Stimulated activated naive CD8-positive, alpha-beta T cell treated with anti-CD3 and anti-CD28 coated beads, Interleukin-15, amount 100 ng/mL, for 72 hours (primary cell): ENCODE measurements around the gene BAG5.
A peak's percentile ranks its signal among the peaks of the same experiment; 100 is the strongest.

Experiments
- ATAC-seq: fragments of 150-1000 bp; cut with Tn5 transposase; 2 replicates; pipeline ENCODE4 v1.10.0; 2021; ENCODE audit warnings: mild to moderate bottlenecking, moderate library complexity
- DNase-seq, 2 donors: peaks; one replicate each; pipeline ENCODE4 v3.0.0; 2021 to 2022
- H3K27ac Mint-ChIP-seq, 2 donors: one replicate each; pipeline ENCODE4 v1.8.0; 2022; ENCODE audit warnings: mild to moderate bottlenecking in 2 of 2, mixed read lengths in 2 of 2, moderate library complexity in 2 of 2
- H3K27me3 Mint-ChIP-seq: one replicate; pipeline ENCODE4 v1.8.0; 2022; ENCODE audit warnings: mixed read lengths
- H3K4me1 Mint-ChIP-seq: one replicate; pipeline ENCODE4 v1.8.0; 2022; ENCODE audit warnings: mild to moderate bottlenecking, mixed read lengths
- H3K4me3 Mint-ChIP-seq, 2 donors: one replicate each; pipeline ENCODE4 v1.8.0; 2022; ENCODE audit warnings: mild to moderate bottlenecking in 2 of 2, mixed read lengths in 2 of 2, moderate library complexity in 1 of 2
- H3K9me3 Mint-ChIP-seq, 2 donors: one replicate each; pipeline ENCODE4 v1.8.0; 2022; ENCODE audit warnings: mixed read lengths in 2 of 2

BAG5 gene

GRCh38 chr14:103576371-103577024 is 14.0 kb upstream of the BAG5 start:
- H3K4me3 Mint-ChIP-seq = no peak overlapping the region
- H3K4me1 Mint-ChIP-seq = no peaks in the 10 kb centered on the region
- no peak overlapping the region for H3K27ac Mint-ChIP-seq
- H3K9me3 Mint-ChIP-seq = no peaks in the 10 kb centered on the region
- DNase-seq = no peak
- ATAC-seq = no peak
- no peaks in the 10 kb centered on the region for H3K27me3 Mint-ChIP-seq

DNA sequence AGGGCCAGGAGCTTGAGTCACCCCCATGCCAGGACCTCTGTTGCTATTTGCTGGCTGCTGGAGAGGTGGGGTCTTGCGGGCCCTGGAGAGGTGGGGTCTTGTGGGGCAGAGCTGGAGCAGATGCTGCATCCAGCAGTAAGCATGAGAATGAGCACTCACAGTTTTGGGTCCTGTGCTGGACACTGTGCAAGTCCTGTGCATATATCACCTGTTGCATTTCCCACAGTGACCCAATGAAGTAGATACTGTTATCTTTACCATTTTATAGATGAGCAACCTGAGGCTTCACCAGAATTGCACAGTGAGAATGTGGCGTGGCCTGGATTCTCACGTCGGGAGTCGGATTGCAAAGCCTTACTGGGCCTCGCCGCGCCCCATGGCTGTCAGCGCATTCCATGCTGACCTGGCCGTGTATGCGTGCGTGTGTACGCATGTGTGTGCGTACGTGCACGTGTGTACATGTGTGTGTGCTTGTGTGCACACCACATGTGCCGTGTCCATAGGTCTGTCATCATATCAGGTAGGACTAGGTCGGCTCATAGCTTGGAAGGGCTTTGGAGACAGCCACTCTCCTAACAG is 12.3 kb upstream of the BAG5 start:
- Mint-ChIP-seq H3K4me1 (no peaks in the 10 kb centered on the region), H3K4me3 (no peak overlapping the region), H3K9me3 (no peaks in the 10 kb centered on the region), H3K27ac (no peak overlapping the region), H3K27me3 (no peaks in the 10 kb centered on the region)
- ATAC-seq = no peak
- DNase-seq = no peak

GRCh38 chr14:103574104-103574503 is 11.6 kb upstream of the BAG5 start:
- no peaks in the 10 kb centered on the region for H3K4me1 Mint-ChIP-seq
- ATAC-seq (no peak), DNase-seq (no peak)
- H3K4me3 Mint-ChIP-seq = no peak overlapping the region
- H3K27ac Mint-ChIP-seq = peak overlapping the region in 1 of 2 donors; percentile 70
- H3K9me3 Mint-ChIP-seq = no peaks in the 10 kb centered on the region
- H3K27me3 Mint-ChIP-seq = no peaks in the 10 kb centered on the region

DNA sequence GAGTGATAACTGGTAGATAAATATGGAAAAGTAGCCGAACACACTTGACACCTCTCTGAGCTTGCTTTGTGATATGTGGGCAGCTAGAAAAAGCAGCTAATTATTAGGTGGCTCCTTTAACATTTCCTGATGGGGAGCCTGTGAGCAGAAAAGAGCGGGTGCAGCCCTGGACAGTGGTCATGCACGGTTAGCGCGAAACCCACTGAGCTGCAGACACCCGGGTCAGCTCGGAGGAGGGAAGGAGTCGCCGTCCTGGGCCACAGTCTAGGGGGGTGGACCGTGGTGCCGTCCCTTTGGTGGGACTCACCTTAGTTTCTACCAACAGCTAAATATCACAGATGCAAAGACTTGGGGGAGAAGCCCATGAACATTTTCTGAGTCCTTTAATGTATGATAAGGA is 7.0 kb upstream of the BAG5 start:
- no peak overlapping the region for H3K4me3 Mint-ChIP-seq
- ATAC-seq = no peak
- H3K27ac Mint-ChIP-seq = no peak overlapping the region
- H3K4me1 Mint-ChIP-seq = peaks cover 20% of the 10 kb centered on the region
- H3K27me3 Mint-ChIP-seq = no peaks in the 10 kb centered on the region
- H3K9me3 Mint-ChIP-seq = no peaks in the 10 kb centered on the region
- no peak for DNase-seq

- Mint-ChIP-seq H3K27me3 (no peaks in the 10 kb centered on the region), H3K4me1 (peaks cover 22% of the 10 kb centered on the region), H3K4me3 (no peak overlapping the region), H3K27ac (no peak overlapping the region), H3K9me3 (no peaks in the 10 kb centered on the region)
- DNase-seq (no peak), ATAC-seq (no peak)
Measured at GRCh38 chr14:103568952-103569351, 6.5 kb upstream of the BAG5 start.

- ATAC-seq (no peak), DNase-seq (no peak)
- peak overlapping the region in 1 of 2 donors; percentile 96 for H3K27ac Mint-ChIP-seq
- peak overlapping the region; percentile 92 to 98 for H3K4me3 Mint-ChIP-seq
- H3K27me3 Mint-ChIP-seq = no peaks in the 10 kb centered on the region
- peaks cover 59% of the 10 kb centered on the region for H3K4me1 Mint-ChIP-seq
- no peaks in the 10 kb centered on the region for H3K9me3 Mint-ChIP-seq
Measured at GRCh38 chr14:103563844-103564505, 1.5 kb upstream of the BAG5 start.

DNA sequence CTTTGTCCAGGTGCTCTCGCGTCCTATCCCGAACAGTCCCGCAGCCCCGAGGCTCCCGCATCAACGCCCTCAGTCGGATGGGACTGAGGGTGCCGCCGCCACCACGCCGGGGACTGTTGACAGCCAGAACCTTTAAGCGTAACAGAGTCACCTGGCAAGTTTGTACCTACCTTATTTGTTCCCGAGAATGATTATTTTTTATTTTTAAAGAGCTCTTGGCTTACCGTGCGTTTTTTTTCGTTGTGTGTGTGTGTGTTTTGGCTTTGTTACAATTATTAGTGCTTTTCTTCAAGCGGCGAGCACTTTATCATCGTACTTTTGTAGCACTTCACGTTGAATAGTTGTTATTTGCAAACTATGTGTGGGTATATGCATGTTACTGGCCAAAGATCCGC is 766 bp upstream of the BAG5 start:
- Mint-ChIP-seq H3K27me3 (no peaks in the 10 kb centered on the region), H3K27ac (peak overlapping the region; percentile 92 to 96), H3K4me1 (peaks cover 66% of the 10 kb centered on the region), H3K9me3 (no peaks in the 10 kb centered on the region), H3K4me3 (peak overlapping the region; percentile 92 to 98)
- ATAC-seq (no peak), DNase-seq (no peak)

DNA sequence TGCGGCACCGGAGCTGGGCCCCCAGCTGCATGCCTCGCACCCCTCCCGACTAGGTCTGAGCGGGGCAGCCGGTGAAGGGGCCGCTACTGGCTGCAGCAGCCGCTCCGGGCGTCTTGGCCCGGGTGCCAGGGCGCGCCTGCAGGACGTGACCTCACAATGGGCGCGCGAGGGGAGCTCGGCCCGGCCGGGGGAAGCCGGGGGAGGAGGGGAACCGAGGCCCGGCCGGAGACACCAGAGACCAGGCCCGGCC is 353 bp downstream of the BAG5 start:
- Mint-ChIP-seq H3K4me3 (peak overlapping the region; percentile 96 to 98), H3K27me3 (no peaks in the 10 kb centered on the region), H3K9me3 (no peaks in the 10 kb centered on the region), H3K27ac (peak overlapping the region; percentile 94 to 96), H3K4me1 (peaks cover 71% of the 10 kb centered on the region)
- peak; percentile 77 for ATAC-seq
- no peak for DNase-seq

DNA sequence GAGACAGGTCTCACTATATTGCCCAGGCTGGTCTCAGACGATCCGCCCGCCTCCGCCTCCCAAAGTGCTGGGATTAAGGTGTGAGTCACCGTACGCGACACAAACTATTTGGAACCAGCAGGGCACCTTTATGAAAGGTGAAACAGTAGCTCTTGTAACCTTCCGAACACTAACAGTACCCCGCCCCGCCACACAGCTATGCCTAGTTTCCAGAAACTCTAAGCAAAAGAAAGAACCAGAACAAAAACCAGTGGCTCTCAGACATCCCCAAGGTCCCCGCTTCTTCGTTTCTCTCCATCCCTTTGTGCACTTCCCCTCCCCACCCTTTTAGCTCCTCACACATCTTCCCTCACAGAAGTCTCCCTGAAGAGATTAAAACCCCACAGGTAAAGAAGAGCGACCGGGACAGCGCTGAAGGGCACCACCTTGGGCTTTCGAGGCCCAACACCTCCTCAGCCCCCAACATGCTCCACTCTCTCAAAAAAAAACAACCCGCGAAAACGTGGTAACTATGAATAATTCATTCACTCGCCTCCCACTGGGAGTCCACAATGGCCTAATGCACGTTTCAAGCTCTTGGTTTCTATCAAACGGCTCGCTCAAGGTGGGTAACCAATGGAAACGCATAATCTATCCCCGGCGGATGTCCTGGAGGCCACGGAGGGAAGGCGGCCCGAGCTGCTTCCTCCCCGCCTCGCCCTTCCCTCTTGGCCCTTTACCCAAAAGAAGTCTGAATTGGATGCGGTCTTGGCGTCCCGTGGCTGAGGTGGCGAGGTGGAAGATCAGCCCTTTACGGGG is 877 bp downstream of the BAG5 start:
- DNase-seq (peak; percentile 34 to 58), ATAC-seq (peak; percentile 71)
- Mint-ChIP-seq H3K4me1 (peaks cover 72% of the 10 kb centered on the region), H3K9me3 (no peaks in the 10 kb centered on the region), H3K27ac (peak overlapping the region; percentile 94 to 96), H3K27me3 (no peaks in the 10 kb centered on the region), H3K4me3 (peak overlapping the region; percentile 96 to 98)

DNA sequence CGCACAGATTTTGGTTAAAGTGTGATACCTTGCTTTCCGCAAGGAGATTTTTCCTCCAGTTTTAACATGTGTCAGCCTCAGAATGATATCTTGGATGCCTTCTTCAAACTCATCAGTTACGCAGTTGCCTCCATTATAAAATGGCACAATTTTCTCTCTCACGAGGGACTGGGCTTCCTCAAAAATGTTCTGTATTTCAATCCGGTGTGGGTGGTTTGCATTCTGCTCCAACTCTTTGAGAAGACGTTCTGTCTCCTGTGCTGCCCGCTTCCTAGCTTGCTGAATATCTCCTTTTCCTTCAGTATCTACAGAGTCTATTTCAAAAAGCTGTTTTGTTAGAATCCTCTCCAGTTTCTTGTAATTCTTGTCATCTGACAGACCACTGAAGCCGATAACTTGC is 1.8 kb downstream of the BAG5 start:
- ATAC-seq (no peak), DNase-seq (no peak)
- Mint-ChIP-seq H3K9me3 (no peaks in the 10 kb centered on the region), H3K27ac (no peak overlapping the region), H3K27me3 (no peaks in the 10 kb centered on the region), H3K4me1 (peaks cover 70% of the 10 kb centered on the region), H3K4me3 (peak overlapping the region; percentile 96 to 98)

- no peak overlapping the region for H3K4me3 Mint-ChIP-seq
- no peaks in the 10 kb centered on the region for H3K27me3 Mint-ChIP-seq
- ATAC-seq (no peak), DNase-seq (no peak)
- peaks cover 73% of the 10 kb centered on the region for H3K4me1 Mint-ChIP-seq
- H3K27ac Mint-ChIP-seq = no peak overlapping the region
- H3K9me3 Mint-ChIP-seq = no peaks in the 10 kb centered on the region
Measured at GRCh38 chr14:103559766-103560165, 2.7 kb downstream of the BAG5 start.

DNA sequence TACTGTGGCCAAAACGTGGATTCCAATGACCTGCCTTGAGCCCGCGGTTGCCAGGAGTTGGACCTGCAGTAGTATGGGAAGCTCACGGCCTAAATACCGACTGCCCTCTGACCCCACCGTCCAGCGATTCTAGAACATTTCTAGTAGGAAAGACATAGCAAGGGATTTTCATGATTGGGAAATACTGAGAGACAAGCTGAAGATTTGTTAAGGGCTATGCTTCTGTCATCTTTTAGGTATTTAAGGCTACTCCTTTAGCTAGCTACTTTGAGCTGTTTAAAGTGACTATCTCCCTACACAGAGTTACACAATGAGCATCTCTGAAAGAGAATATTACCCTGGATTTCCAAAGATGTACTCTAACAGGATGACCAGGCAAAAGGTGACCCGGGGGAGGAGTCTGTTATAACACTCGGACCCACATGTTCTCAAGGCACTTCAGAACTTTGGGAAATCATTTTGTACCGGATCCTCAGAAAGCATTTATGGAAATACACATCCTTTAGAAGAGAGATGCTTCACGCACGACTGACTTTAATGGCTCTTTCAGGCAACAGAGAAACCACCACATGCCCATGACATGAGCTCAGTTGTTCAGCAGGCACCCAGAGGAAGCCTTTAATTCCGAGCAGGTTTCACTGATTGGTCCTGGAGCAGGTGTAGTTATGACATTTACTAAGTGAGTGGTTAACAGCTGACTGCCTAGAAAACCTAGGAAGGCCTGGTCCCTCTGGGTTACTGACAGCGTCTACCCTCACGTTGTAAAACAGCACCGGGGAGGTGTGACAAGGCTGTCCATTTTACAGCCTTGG is 4.2 kb downstream of the BAG5 start:
- no peak overlapping the region for H3K27ac Mint-ChIP-seq
- H3K4me1 Mint-ChIP-seq = peaks cover 63% of the 10 kb centered on the region
- ATAC-seq = no peak
- no peak for DNase-seq
- no peaks in the 10 kb centered on the region for H3K9me3 Mint-ChIP-seq
- no peaks in the 10 kb centered on the region for H3K27me3 Mint-ChIP-seq
- no peak overlapping the region for H3K4me3 Mint-ChIP-seq

GRCh38 chr14:103556946-103557758 is 5.3 kb downstream of the BAG5 start:
- Mint-ChIP-seq H3K4me1 (peaks cover 63% of the 10 kb centered on the region), H3K27me3 (no peaks in the 10 kb centered on the region), H3K9me3 (no peaks in the 10 kb centered on the region), H3K27ac (peak overlapping the region in 1 of 2 donors; percentile 71), H3K4me3 (no peak overlapping the region)
- no peak for ATAC-seq
- no peak for DNase-seq

- no peak for DNase-seq
- ATAC-seq = no peak
- peak overlapping the region in 1 of 2 donors; percentile 90 for H3K27ac Mint-ChIP-seq
- H3K4me1 Mint-ChIP-seq = peaks cover 50% of the 10 kb centered on the region
- H3K4me3 Mint-ChIP-seq = no peak overlapping the region
- no peaks in the 10 kb centered on the region for H3K9me3 Mint-ChIP-seq
- H3K27me3 Mint-ChIP-seq = no peaks in the 10 kb centered on the region
Measured at GRCh38 chr14:103555559-103556337, 6.7 kb downstream of the BAG5 start.
